H1 (cell line): ENCODE results near the gene XPO5. TPM values are rescaled to one million over a fixed set of nuclear protein-coding genes. Genes with fewer than 3 reads are reported as not detected.

Source experiments
- CTCF ChIA-PET: fragments of 300-600 bp; sonication (Branson Sonifier 250); formaldehyde crosslinking; loops from one replicate; lab custom pipeline; 2021; ENCODE audit not compliant: partially characterized antibody; lab: Charles Lee
- POLR2A ChIA-PET: fragments of 300-600 bp; sonication (Branson Sonifier 250); formaldehyde crosslinking; loops from one replicate; lab custom pipeline; 2021; ENCODE audit warnings: inconsistent platforms; ENCODE audit not compliant: partially characterized antibody; lab: Charles Lee
- DNase-seq, 2 experiments: peaks; one replicate each; pipeline versions ENCODE4 v3.0.0 to v3.0.0-alpha.2; 2010 to 2022; ENCODE audit warnings: low spot score in 2 of 2, low read depth in 1 of 2, mixed read lengths in 1 of 2
- FAIRE-seq: peaks from 2 replicates; lab custom pipeline; 2011; peaks lifted over from hg19 to GRCh38; lab: Jason Lieb, UNC
- H2AFZ ChIP-seq: 2 replicates; pipeline ENCODE4 v1.8.1; 2012; ENCODE audit warnings: low read length, inconsistent platforms
- H2AK5ac ChIP-seq: 2 replicates; pipeline ENCODE4 v1.6.1; 2013; ENCODE audit warnings: low read depth, low read length
- H2BK120ac ChIP-seq: replicated peaks from 2 replicates; pipeline ENCODE3; 2013; ENCODE audit warnings: low read depth, low read length, inconsistent platforms
- H2BK12ac ChIP-seq: 2 replicates; pipeline ENCODE4 v1.6.1; 2013; ENCODE audit warnings: low read depth, low read length
- H2BK15ac ChIP-seq: 2 replicates; pipeline ENCODE4 v1.6.1; 2013; ENCODE audit warnings: low read length
- H2BK20ac ChIP-seq: 2 replicates; pipeline ENCODE4 v1.6.1; 2013; ENCODE audit warnings: low read length
- H2BK5ac ChIP-seq: 2 replicates; pipeline ENCODE4 v1.6.1; 2013; ENCODE audit warnings: low read depth, low read length
- H3K14ac ChIP-seq: 2 replicates; pipeline ENCODE4 v1.6.1; 2013; ENCODE audit warnings: inconsistent platforms; ENCODE audit not compliant: insufficient read length
- H3K18ac ChIP-seq: 2 replicates; pipeline ENCODE4 v1.6.1; 2013; ENCODE audit warnings: low read length; ENCODE audit errors: extremely low read depth
- H3K23ac ChIP-seq: 2 replicates; pipeline ENCODE4 v1.6.1; 2013; ENCODE audit warnings: inconsistent platforms; ENCODE audit not compliant: insufficient read length
- H3K23me2 ChIP-seq: 2 replicates; pipeline ENCODE4 v1.6.1; 2013; ENCODE audit warnings: low read depth, low read length
- H3K27ac ChIP-seq: 2 replicates; pipeline ENCODE4 v1.6.1; 2011; ENCODE audit warnings: low read depth, low read length, inconsistent platforms
- H3K27me3 ChIP-seq, 4 experiments: replicated peaks in 1 of 4; 1 replicate in 1 of 4; 2 replicates in 3 of 4; pipeline versions ENCODE4 v1.6.1 to v1.8.1; 2011 to 2013; ENCODE audit warnings: low read length in 3 of 4, mild to moderate bottlenecking in 3 of 4, inconsistent platforms in 2 of 4, mixed read lengths in 2 of 4, moderate library complexity in 1 of 4; ENCODE audit not compliant: control insufficient read depth in 3 of 4, insufficient read depth in 3 of 4; ENCODE audit errors: extremely low read depth in 1 of 4
- H3K36me3 ChIP-seq, 4 experiments: 2 replicates each; pipeline versions ENCODE4 v1.6.1 to v1.8.1; 2011 to 2013; ENCODE audit warnings: mild to moderate bottlenecking in 4 of 4, low read length in 3 of 4, moderate library complexity in 2 of 4, control low read depth in 1 of 4, inconsistent platforms in 1 of 4; ENCODE audit not compliant: insufficient read depth in 4 of 4, control insufficient read depth in 2 of 4
- H3K4ac ChIP-seq: replicated peaks from 2 replicates; pipeline ENCODE3; 2013; ENCODE audit warnings: low read length, low read depth, mixed read lengths, inconsistent platforms; ENCODE audit not compliant: insufficient read length
- H3K4me1 ChIP-seq, 4 experiments: replicated peaks in 1 of 4; 1 replicate in 1 of 4; 2 replicates in 3 of 4; pipeline versions ENCODE4 v1.6.1 to v1.8.1; 2011 to 2013; ENCODE audit warnings: low read length in 3 of 4, inconsistent platforms in 2 of 4, mixed read lengths in 1 of 4; ENCODE audit not compliant: insufficient read depth in 4 of 4, control insufficient read depth in 3 of 4
- H3K4me2 ChIP-seq, 2 experiments: 2 replicates each; pipeline versions ENCODE4 v1.6.1 to v1.8.1; 2011 to 2013; ENCODE audit warnings: low read depth in 2 of 2, low read length in 2 of 2, control low read depth in 1 of 2, inconsistent platforms in 1 of 2, mild to moderate bottlenecking in 1 of 2; ENCODE audit not compliant: insufficient read depth in 1 of 2
- H3K4me3 ChIP-seq, 4 experiments: fragments of 200-600, 300-600 bp in 1 of 4; sonication (generic), shearing (Covaris generic), sonication (Bioruptor Twin) in 1 of 4; 2 replicates each; pipeline versions ENCODE4 v1.5.1 to v1.8.1; 2011 to 2016; ENCODE audit warnings: low read length in 4 of 4, low read depth in 3 of 4, control low read depth in 2 of 4, inconsistent platforms in 2 of 4, mild to moderate bottlenecking in 2 of 4, mixed read lengths in 1 of 4, moderate library complexity in 1 of 4; ENCODE audit not compliant: insufficient read depth in 2 of 4; ENCODE audit errors: extremely low read depth in 1 of 4
- H3K56ac ChIP-seq: replicated peaks from 2 replicates; pipeline ENCODE3; 2013; ENCODE audit warnings: low read depth, mild to moderate bottlenecking, mixed read lengths, low read length, inconsistent platforms; ENCODE audit not compliant: insufficient read length
- H3K79me1 ChIP-seq: 2 replicates; pipeline ENCODE4 v1.6.1; 2013; ENCODE audit warnings: low read depth, low read length, control low read depth
- H3K79me2 ChIP-seq, 2 experiments: 2 replicates each; pipeline versions ENCODE4 v1.6.1 to v1.8.1; 2012 to 2013; ENCODE audit warnings: low read length in 2 of 2, mild to moderate bottlenecking in 2 of 2, inconsistent platforms in 1 of 2; ENCODE audit not compliant: insufficient read depth in 2 of 2, control insufficient read depth in 1 of 2
- H3K9ac ChIP-seq, 4 experiments: replicated peaks in 1 of 4; 1 replicate in 1 of 4; 2 replicates in 3 of 4; pipeline versions ENCODE4 v1.6.1 to v1.8.1; 2011 to 2013; ENCODE audit warnings: low read depth in 3 of 4, low read length in 3 of 4, control low read depth in 2 of 4, mild to moderate bottlenecking in 2 of 4, moderate library complexity in 2 of 4, inconsistent platforms in 1 of 4; ENCODE audit errors: extremely low read depth in 1 of 4
- H3K9me3 ChIP-seq, 2 experiments: 2 replicates each; pipeline versions ENCODE4 v1.6.1 to v1.8.1; 2012 to 2013; ENCODE audit warnings: mild to moderate bottlenecking in 2 of 2, moderate library complexity in 2 of 2, control low read depth in 1 of 2, inconsistent platforms in 1 of 2, low read depth in 1 of 2, low read length in 1 of 2, mixed read lengths in 1 of 2; ENCODE audit not compliant: insufficient read depth in 2 of 2
- H4K20me1 ChIP-seq, 2 experiments: replicated peaks in 1 of 2; 2 replicates each; pipeline versions ENCODE3 to v1.8.1; 2011 to 2013; ENCODE audit warnings: inconsistent platforms in 2 of 2, low read length in 2 of 2, mild to moderate bottlenecking in 1 of 2; ENCODE audit not compliant: insufficient read depth in 2 of 2, control insufficient read depth in 1 of 2
- H4K5ac ChIP-seq: 2 replicates; pipeline ENCODE4 v1.6.1; 2013; ENCODE audit warnings: low read length, low read depth, mixed read lengths, inconsistent platforms; ENCODE audit not compliant: insufficient read length
- H4K8ac ChIP-seq: 2 replicates; pipeline ENCODE4 v1.8.0; 2013; ENCODE audit warnings: mild to moderate bottlenecking, moderate library complexity, low read length, inconsistent platforms; ENCODE audit not compliant: insufficient read depth; ENCODE audit errors: extremely low read depth
- H4K91ac ChIP-seq: replicated peaks from 2 replicates; pipeline ENCODE3; 2013; ENCODE audit warnings: low read length, mixed read lengths, inconsistent platforms; ENCODE audit not compliant: insufficient read length
- POLR2A ChIP-seq, 2 experiments: IDR thresholded peaks; 1 replicate in 1 of 2; 2 replicates in 1 of 2; pipeline ENCODE4 v1.6.1; 2011; ENCODE audit warnings: low read depth in 2 of 2, low read length in 2 of 2, mild to moderate bottlenecking in 2 of 2; ENCODE audit errors: control extremely low read depth in 1 of 2
- TCF12 ChIP-seq: IDR thresholded peaks from 2 replicates; pipeline ENCODE4 v1.6.1; 2011; ENCODE audit warnings: low read depth, mild to moderate bottlenecking, low read length
- WGBS, 2 experiments: shearing (Covaris generic) in 1 of 2; methylation state at CpG; one replicate each; pipeline versions ENCODE4 v1.1.6 to v1.1.7; 2013 to 2015; ENCODE audit warnings: low lambda C conversion rate in 2 of 2, mixed read lengths in 2 of 2, inconsistent platforms in 1 of 2, low coverage in 1 of 2, missing lambda C conversion rate in 1 of 2; ENCODE audit not compliant: insufficient replicate concordance in 2 of 2, insufficient coverage in 1 of 2, insufficient read length in 1 of 2; ENCODE audit errors: extremely low coverage in 1 of 2, missing lambda C conversion rate in 1 of 2; 5-methylcytosine and 5-hydroxymethylcytosine counted together
- polyA plus RNA-seq, 7 experiments: library from polyadenylated mRNA; depleted of rRNA in 3 of 7; stranded (reverse) in 5 of 7; unstranded in 2 of 7; fragments of >200 nt in 5 of 7; fragments of 200-250 nt in 2 of 7; gene quantifications; 1 replicate in 5 of 7; 2 replicates in 1 of 7; 4 replicates in 1 of 7; pipeline versions ENCODE4 v1.2.1 to v1.2.3, GENCODE V29; 2011 to 2013; ENCODE audit warnings: missing spikeins in 2 of 7, mixed read lengths in 2 of 7
- total RNA-seq: library from RNA; stranded (reverse); fragmentation: NEBNext Ultra II Directional; extraction: Animal tissue kit (Norgen Biotek cat#: 25700); gene quantifications from 2 replicates; pipeline ENCODE4 v1.2.1, GENCODE V29; 2021

The XPO5 gene
- total and polyA plus RNA-seq, 2 of the 8 experiments (the other 6 are each of a cell fraction or from before 2014, with no cell fraction given) = 80.6 to 95.7 TPM

DNA sequence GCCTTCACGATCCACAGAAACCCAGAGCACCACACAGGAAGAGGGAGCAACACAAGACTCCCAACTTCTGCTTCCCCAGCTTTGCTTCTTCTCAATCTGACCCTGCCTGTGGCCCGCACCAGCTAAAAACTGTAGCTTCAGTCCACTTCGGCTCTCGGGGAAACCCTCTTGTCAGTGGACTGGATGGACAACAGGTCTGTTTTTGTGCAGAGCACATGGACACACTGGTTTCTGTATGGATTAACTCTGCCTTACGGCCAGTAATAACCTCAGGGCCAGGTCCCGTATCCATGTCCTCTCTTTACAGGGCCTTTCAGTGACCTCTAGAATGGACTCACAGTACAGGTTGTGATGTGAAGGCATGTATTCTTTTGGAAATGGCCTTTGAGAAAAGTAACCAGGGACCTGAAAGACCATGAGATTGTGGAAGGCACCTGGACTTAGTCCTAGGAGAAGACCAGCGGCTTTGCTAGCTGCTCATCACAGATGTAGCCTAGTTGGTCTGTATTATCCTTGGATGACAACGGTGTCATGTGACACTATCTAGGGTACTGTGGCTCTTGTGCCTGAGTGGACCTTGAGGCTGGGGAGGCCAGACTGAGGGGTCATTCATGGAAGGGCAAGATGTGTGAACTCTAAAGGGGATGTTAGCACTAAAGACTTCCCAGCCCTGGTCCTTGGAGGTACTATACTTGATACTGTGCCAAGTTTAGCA is 53.1 kb downstream of the XPO5 start:
- Histone ChIP-seq H3K23me2 (peaks cover 6% of the 10 kb centered on the region; the same call in 1 of the 2 replicates), H4K8ac (no peak overlapping the region), H2BK20ac (no peak overlapping the region), H3K4me3 (no peak overlapping the region), H3K18ac (no peak overlapping the region), H2BK12ac (no peak overlapping the region), H3K23ac (no peak overlapping the region), H3K56ac (no peak overlapping the region), H2BK15ac (no peak overlapping the region), H3K9me3 (no peaks in the 10 kb centered on the region), H3K4me2 (no peak overlapping the region), H4K91ac (no peak overlapping the region), H3K79me2 (peaks cover 8 to 18% of the 10 kb centered on the region in 2 experiments), H3K9ac (no peak overlapping the region; a peak in 1 of 7 replicates), H3K79me1 (peaks cover 2% of the 10 kb centered on the region; the same call in 1 of the 2 replicates), H3K4me1 (peaks cover 0 to 7% (median 3%) of the 10 kb centered on the region in 4 experiments; a peak in 3 of 7 replicates), H2AK5ac (no peak overlapping the region), H2BK5ac (no peak overlapping the region), H4K20me1 (peaks cover 7 to 10% of the 10 kb centered on the region in 2 experiments), H2AFZ (no peak overlapping the region), H3K27ac (no peak overlapping the region), H3K4ac (no peak overlapping the region), H3K27me3 (no peaks in the 10 kb centered on the region), H4K5ac (no peak overlapping the region), H2BK120ac (no peak overlapping the region), H3K14ac (no peak overlapping the region), H3K36me3 (peaks cover 55 to 85% (median 82%) of the 10 kb centered on the region in 4 experiments)
- FAIRE-seq = no peak
- WGBS, 2 experiments = 86% methylated on average over 8 of the region's 8 CpGs; no CpG with 5 or more reads in 1 of the 2 experiments
- ChIA-PET POLR2A (interaction anchor here (2.2 to 12.4 kb wide), 5 partner anchors 9 to 53 kb away, joined by 7 to 147 read pairs (median 29); partner anchors contain the start of genes LRRC73, POLH and XPO5), CTCF (interaction anchor here (0.8 to 1.4 kb wide), 4 partner anchors 15 to 146 kb away, joined by 3 to 4 read pairs (median 3); no protein-coding TSS in a partner anchor)
- TF ChIP-seq POLR2A (IDR thresholded peaks at IDR 0.05; ENCODE audit: control extremely low read depth in 1 of 2, low read depth in 2 of 2, low read length in 2 of 2) = peak in 1 of 2 experiments; percentile 37; a peak in 1 of 3 replicates
- no peak for TF ChIP-seq TCF12
- no peak for DNase-seq
